Heart right ventricle (tissue), 16 donors: ENCODE results near the gene COX4I2. TPM values are rescaled to one million over a fixed set of nuclear protein-coding genes. Genes with fewer than 3 reads are reported as not detected.
A peak's percentile ranks its signal among the peaks of the same experiment; 100 is the strongest.

Source experiments
- ATAC-seq, 8 donors: fragments of 200-7000 bp; cut with Tn5 transposase; one replicate each; pipeline ENCODE4 v1.9.1; 2020; ENCODE audit warnings: mild to moderate bottlenecking in 8 of 8, moderate library complexity in 8 of 8, moderate number of reproducible peaks in 1 of 8
- DNase-seq, 2 donors: peaks; one replicate each; pipeline ENCODE4 v3.0.0-alpha.2; 2020
- H3K27ac ChIP-seq, 10 donors: fragments of 200-600 bp; sonication (generic) in 2 of 10; one replicate each; pipeline versions ENCODE4 v1.5.0 to v1.8.0; 2020 to 2022; ENCODE audit warnings: mild to moderate bottlenecking in 3 of 10
- H3K27me3 ChIP-seq, 7 donors: fragments of 200-600 bp; one replicate each; pipeline ENCODE4 v1.8.0; 2021 to 2022; ENCODE audit warnings: mild to moderate bottlenecking in 2 of 7
- H3K36me3 ChIP-seq, 9 donors: fragments of 200-600 bp; sonication (generic) in 1 of 9; one replicate each; pipeline versions ENCODE4 v1.5.0 to v1.8.0; 2020 to 2022; ENCODE audit warnings: mild to moderate bottlenecking in 2 of 9
- H3K4me1 ChIP-seq, 9 donors: fragments of 200-600 bp; sonication (generic) in 1 of 9; one replicate each; pipeline versions ENCODE4 v1.5.0 to v1.8.0; 2020 to 2022; ENCODE audit warnings: mild to moderate bottlenecking in 4 of 9
- H3K4me3 ChIP-seq, 10 donors: fragments of 200-600 bp; sonication (generic) in 2 of 10; one replicate each; pipeline versions ENCODE4 v1.5.0 to v1.8.0; 2020 to 2022; ENCODE audit warnings: mild to moderate bottlenecking in 7 of 10, moderate library complexity in 2 of 10
- H3K9me3 ChIP-seq, 11 donors: fragments of 200-600 bp in 10 of 11; sonication (generic) in 2 of 11; one replicate each; pipeline versions ENCODE4 v1.5.0 to v1.8.0; 2013 to 2022; ENCODE audit warnings: mild to moderate bottlenecking in 2 of 11, control low read depth in 1 of 11, moderate library complexity in 1 of 11
- WGBS, 2 donors: extraction: QIAGEN DNeasy Blood & Tissue Kit; methylation state at CpG; one replicate each; pipeline ENCODE4 v1.1.7; 2013; ENCODE audit warnings: inconsistent platforms in 1 of 2; 5-methylcytosine and 5-hydroxymethylcytosine counted together
- intact Hi-C, 10 donors: fragments of 100-400 bp; cut with DNase I; formaldehyde crosslinking; loops; one replicate each; pipeline versions ENCODE4 v1.11.1 to v1.14.2; 2022
- polyA plus RNA-seq, 2 donors: library from polyadenylated mRNA; stranded (reverse); fragments of 200-250 nt; gene quantifications; one replicate each; pipeline ENCODE4 v1.2.3, GENCODE V29; 2013
- total RNA-seq, 10 donors: library from RNA; stranded (reverse); fragmentation: NEBNext Ultra II Directional in 3 of 10; extraction: Animal tissue kit (Norgen Biotek cat#: 25700) in 3 of 10; gene quantifications; one replicate each; pipeline versions ENCODE4 v1.2.1 to v1.2.4, GENCODE V29; 2021 to 2023
- TF ChIP-seq, protein P1 (sequence below), 9 donors: fragments of 200-600 bp; sonication (generic) in 2 of 9; IDR thresholded peaks; one replicate each; pipeline versions ENCODE4 v1.5.0 to v1.8.0; 2021 to 2022; ENCODE audit warnings: antibody characterized with exemption in 9 of 9, mild to moderate bottlenecking in 5 of 9, moderate library complexity in 1 of 9
- donor health status: Arrhythmogenic right ventricular cardiomyopathy.
- donor health status: ischemic (EF 13 %, LVEDD 7.1; RV severe dilation, severe dysfunction).
- donor health status: healthy with polysubstance abuse.
- donor health status: DM: no; HTN: yes; CAD: no.
- donor health status: DM: no; HTN: no; CAD: no.
- donor health status: ischemic (EF 25% LVEDD 6.9; RV normal size, moderate dysfunction).
- donor health status: ischemic (EF 25% LVEDD 5.7; RV mildly dilated, moderate dysfunction).
- donor health status: healthy.
- donor health status: DM: yes; HTN: yes; CAD: no.
- donor health status: Ischemic cardiomyopathy.
- donor health status: ischemic (EF 35%, LVEDD 5.7; RV mildly dilated, moderate dysfunction).
- donor health status: nonischemic (EF 11% LVEDD 7.7; RV severe dilation, severe dysfunction).
- donor health status: DM: yes; HTN: yes; CAD: no.
- donor health status: PGD.
- donor health status: ischemic (EF 29% LVEDD 5.4; RV normal size, mild dysfunction).
- donor health status: nonischemic (EF 23%, LVEDD 6.1; RV moderate dilation, normal function).

Gene COX4I2
- total and polyA plus RNA-seq, 12 donors: 3.8 to 103 (median 8.2) TPM

DNA sequence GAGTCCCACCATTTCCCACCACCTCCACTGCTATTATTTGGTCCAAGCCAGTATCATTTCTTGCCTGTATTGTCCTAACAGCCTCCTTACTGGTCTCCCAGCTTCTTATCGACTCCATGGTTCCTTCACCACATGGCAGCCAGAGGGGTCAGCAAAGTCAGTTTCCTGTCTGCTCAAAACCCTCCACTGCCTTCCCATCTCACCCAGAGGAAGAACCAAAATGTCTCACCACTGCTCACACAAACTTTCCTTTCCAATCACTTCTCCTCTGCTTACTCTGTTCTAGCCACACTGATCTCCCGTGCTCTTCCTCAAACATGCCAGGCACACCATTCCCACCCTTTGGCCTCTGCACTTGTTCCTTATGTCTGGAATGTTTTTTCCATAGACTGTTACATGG, 45.2 kb downstream of the COX4I2 start:
- Histone ChIP-seq H3K27ac (peak overlapping the region in 5 of 10 donors; percentile 18 to 51 (median 28)), H3K36me3 (peaks cover 0 to 72% (median 0%) of the 10 kb centered on the region in 9 donors), H3K9me3 (no peaks in the 10 kb centered on the region), H3K4me1 (peaks cover 22 to 94% (median 79%) of the 10 kb centered on the region in 9 donors), H3K4me3 (no peak overlapping the region), H3K27me3 (no peaks in the 10 kb centered on the region)
- ATAC-seq: no peak
- no peak for DNase-seq
- TF ChIP-seq, protein P1, sequence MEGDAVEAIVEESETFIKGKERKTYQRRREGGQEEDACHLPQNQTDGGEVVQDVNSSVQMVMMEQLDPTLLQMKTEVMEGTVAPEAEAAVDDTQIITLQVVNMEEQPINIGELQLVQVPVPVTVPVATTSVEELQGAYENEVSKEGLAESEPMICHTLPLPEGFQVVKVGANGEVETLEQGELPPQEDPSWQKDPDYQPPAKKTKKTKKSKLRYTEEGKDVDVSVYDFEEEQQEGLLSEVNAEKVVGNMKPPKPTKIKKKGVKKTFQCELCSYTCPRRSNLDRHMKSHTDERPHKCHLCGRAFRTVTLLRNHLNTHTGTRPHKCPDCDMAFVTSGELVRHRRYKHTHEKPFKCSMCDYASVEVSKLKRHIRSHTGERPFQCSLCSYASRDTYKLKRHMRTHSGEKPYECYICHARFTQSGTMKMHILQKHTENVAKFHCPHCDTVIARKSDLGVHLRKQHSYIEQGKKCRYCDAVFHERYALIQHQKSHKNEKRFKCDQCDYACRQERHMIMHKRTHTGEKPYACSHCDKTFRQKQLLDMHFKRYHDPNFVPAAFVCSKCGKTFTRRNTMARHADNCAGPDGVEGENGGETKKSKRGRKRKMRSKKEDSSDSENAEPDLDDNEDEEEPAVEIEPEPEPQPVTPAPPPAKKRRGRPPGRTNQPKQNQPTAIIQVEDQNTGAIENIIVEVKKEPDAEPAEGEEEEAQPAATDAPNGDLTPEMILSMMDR (IDR thresholded peaks at IDR 0.05): no peak
- intact Hi-C loops: no loop called here
- WGBS, 2 donors: 71 to 72% methylated on average over 2 of the region's 2 CpGs

- DNase-seq: no peak
- peaks cover 0 to 71% (median 0%) of the 10 kb centered on the region in 9 donors for H3K36me3 ChIP-seq
- WGBS, 2 donors: 78 to 80% methylated on average over 11 of the region's 11 CpGs
- no peak for ATAC-seq
- H3K27me3 ChIP-seq: no peaks in the 10 kb centered on the region
- H3K4me1 ChIP-seq: peaks cover 11 to 82% (median 66%) of the 10 kb centered on the region in 9 donors
- no peaks in the 10 kb centered on the region for H3K9me3 ChIP-seq
- TF ChIP-seq, protein P1 (IDR thresholded peaks at IDR 0.05): no peak
- peak overlapping the region in 5 of 10 donors; percentile 7 to 39 (median 27) for H3K27ac ChIP-seq
- intact Hi-C loops: no loop called here
- no peak overlapping the region for H3K4me3 ChIP-seq
Observed at GRCh38 chr20:31684153-31685015, 46.7 kb downstream of the COX4I2 start.

DNA sequence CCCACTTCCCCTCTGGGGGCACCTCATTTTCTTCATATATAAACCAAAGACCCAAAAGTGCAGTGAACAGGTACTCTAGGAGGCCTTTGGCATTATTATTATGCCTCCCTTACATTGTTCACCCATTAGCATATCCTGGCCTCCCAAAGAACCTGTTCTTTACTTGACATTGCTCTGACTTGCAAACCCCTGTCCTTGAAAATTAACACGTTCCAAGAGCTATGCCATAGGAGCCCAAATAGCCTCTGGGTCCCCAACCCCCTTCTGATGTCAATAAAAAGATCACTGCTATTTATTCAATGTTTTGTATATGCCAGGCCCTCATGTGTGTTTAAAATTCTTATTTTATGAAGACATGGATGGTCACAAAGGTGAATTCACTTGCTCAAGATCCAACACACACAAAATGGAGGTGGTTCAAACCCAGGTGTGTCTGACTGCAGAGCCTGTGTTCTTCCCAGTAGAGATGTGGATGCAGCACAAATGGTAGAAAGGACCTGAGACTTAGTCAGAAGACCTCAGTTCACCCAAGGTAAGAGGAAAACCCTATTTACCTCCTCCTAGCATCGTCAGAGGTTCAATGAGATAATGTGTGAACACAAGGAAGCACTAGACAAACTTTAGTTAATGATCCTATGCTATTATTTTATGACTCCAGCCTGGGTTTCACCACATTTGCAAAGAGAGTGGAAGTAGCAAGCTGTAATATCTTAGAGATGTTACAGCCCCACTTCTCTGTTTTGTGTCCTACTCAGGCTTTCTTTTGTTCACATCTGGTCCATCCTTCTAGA, 48.3 kb downstream of the COX4I2 start:
- ATAC-seq (no peak), DNase-seq (no peak)
- Histone ChIP-seq H3K36me3 (peaks cover 0 to 72% (median 3%) of the 10 kb centered on the region in 9 donors), H3K27ac (peak overlapping the region in 7 of 10 donors; percentile 8 to 63 (median 28)), H3K4me3 (no peak overlapping the region), H3K4me1 (peaks cover 0 to 82% (median 64%) of the 10 kb centered on the region in 9 donors), H3K27me3 (no peaks in the 10 kb centered on the region), H3K9me3 (no peaks in the 10 kb centered on the region)
- WGBS, 2 donors: 87% methylated on average over 2 of the region's 2 CpGs
- intact Hi-C loops: no loop called here
- TF ChIP-seq, protein P1 (IDR thresholded peaks at IDR 0.05): no peak

DNA sequence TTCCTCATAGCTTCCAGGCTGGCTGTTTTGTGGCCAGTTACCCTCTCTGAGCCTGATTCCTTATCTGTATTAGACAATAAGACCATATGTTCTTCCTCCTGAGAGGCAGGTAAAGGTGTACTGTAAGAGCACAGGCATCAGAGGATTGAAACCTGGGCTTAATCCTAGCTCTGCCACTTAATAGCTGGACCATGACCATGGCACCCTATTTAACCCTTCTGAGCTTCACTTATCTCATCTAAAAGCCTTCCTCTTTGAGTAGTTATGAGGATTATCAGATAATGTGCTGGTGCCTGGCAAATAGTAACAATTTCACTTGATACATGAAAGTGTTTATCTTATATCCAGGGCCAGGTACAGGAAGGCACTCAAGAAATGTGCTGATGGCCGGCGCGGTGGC, 50.1 kb downstream of the COX4I2 start:
- no peak overlapping the region for H3K4me3 ChIP-seq
- TF ChIP-seq, protein P1 (IDR thresholded peaks at IDR 0.05): no peak
- peaks cover 0 to 77% (median 3%) of the 10 kb centered on the region in 9 donors for H3K36me3 ChIP-seq
- peaks cover 0 to 82% (median 61%) of the 10 kb centered on the region in 9 donors for H3K4me1 ChIP-seq
- H3K27me3 ChIP-seq: no peaks in the 10 kb centered on the region
- ATAC-seq: no peak
- DNase-seq: no peak
- 95 to 99% methylated on average over 3 of the region's 3 CpGs for WGBS, 2 donors
- intact Hi-C loops: no loop called here
- H3K9me3 ChIP-seq: no peaks in the 10 kb centered on the region
- H3K27ac ChIP-seq: no peak overlapping the region
